IMR-90 (cell line): ENCODE results near the gene NOX3. TPM values are rescaled to one million over a fixed set of nuclear protein-coding genes. Genes with fewer than 3 reads are reported as not detected.

Experiments used
- ATAC-seq: fragments of 200-7000 bp; cut with Tn5 transposase; 2 replicates; pipeline ENCODE4 v1.9.1; 2020; ENCODE audit warnings: low read depth, mild to moderate bottlenecking, moderate library complexity
- BruUV-seq: library from RNA; stranded (reverse); fragments of 400-500 nt; replicated peaks from 2 replicates; lab custom pipeline; 2021; lab: Mats Ljungman, UMichigan
- CTCF ChIA-PET: fragments of 300-600 bp; formaldehyde crosslinking; extraction: SDS; loops from one replicate; lab custom pipeline; 2021; ENCODE audit warnings: antibody characterized with exemption; lab: Yijun Ruan, JAX
- POLR2A ChIA-PET: fragments of 300-600 bp; sonication (Branson Sonifier 250); formaldehyde crosslinking; loops from one replicate; lab custom pipeline; 2022; ENCODE audit warnings: antibody characterized with exemption; ENCODE audit not compliant: unreplicated experiment; lab: Charles Lee
- DNase-seq: peaks from one replicate; pipeline ENCODE4 v3.0.0; 2013
- H2AFZ ChIP-seq: replicated peaks from 2 replicates; pipeline ENCODE3; 2013; ENCODE audit warnings: low read length, mild to moderate bottlenecking; ENCODE audit not compliant: poor library complexity
- H2AK5ac ChIP-seq: 2 replicates; pipeline ENCODE4 v1.6.1; 2013; ENCODE audit warnings: low read depth, low read length, inconsistent platforms
- H2AK9ac ChIP-seq: replicated peaks from 2 replicates; pipeline ENCODE3; 2013; ENCODE audit warnings: mild to moderate bottlenecking, low read depth, low read length, moderate library complexity; ENCODE audit not compliant: poor library complexity
- H2BK120ac ChIP-seq: 2 replicates; pipeline ENCODE4 v1.6.1; 2013; ENCODE audit warnings: low read depth, low read length, inconsistent platforms
- H2BK15ac ChIP-seq: 3 replicates; pipeline ENCODE4 v1.6.1; 2013; ENCODE audit warnings: low read depth, low read length, inconsistent platforms
- H2BK20ac ChIP-seq: 2 replicates; pipeline ENCODE4 v1.6.1; 2013; ENCODE audit warnings: low read depth, mild to moderate bottlenecking, inconsistent platforms, low read length, moderate library complexity
- H2BK5ac ChIP-seq: 2 replicates; pipeline ENCODE4 v1.6.1; 2013; ENCODE audit warnings: mild to moderate bottlenecking, low read depth, low read length, inconsistent platforms; ENCODE audit not compliant: poor library complexity, severe bottlenecking
- H3K14ac ChIP-seq: replicated peaks from 2 replicates; pipeline ENCODE4 v1.6.1; 2013; ENCODE audit warnings: low read depth, low read length, inconsistent platforms
- H3K18ac ChIP-seq: 2 replicates; pipeline ENCODE4 v1.6.1; 2013; ENCODE audit warnings: low read depth, low read length, control low read depth
- H3K23ac ChIP-seq: 2 replicates; pipeline ENCODE4 v1.6.1; 2013; ENCODE audit warnings: low read depth, low read length, inconsistent platforms
- H3K27ac ChIP-seq: 2 replicates; pipeline ENCODE4 v1.5.1; 2013; ENCODE audit warnings: mild to moderate bottlenecking, control low read depth, low read length; ENCODE audit not compliant: insufficient read depth
- H3K27me3 ChIP-seq: 2 replicates; pipeline ENCODE4 v1.6.1; 2013; ENCODE audit warnings: low read length; ENCODE audit not compliant: control insufficient read depth, insufficient read depth
- H3K36me3 ChIP-seq: 2 replicates; pipeline ENCODE4 v1.6.1; 2013; ENCODE audit warnings: low read length, mixed read lengths; ENCODE audit not compliant: control insufficient read depth, insufficient read depth
- H3K4ac ChIP-seq: 2 replicates; pipeline ENCODE4 v1.6.1; 2013; ENCODE audit warnings: low read depth, low read length, inconsistent platforms
- H3K4me1 ChIP-seq: 2 replicates; pipeline ENCODE4 v1.6.1; 2013; ENCODE audit warnings: low read length, mixed read lengths; ENCODE audit not compliant: control insufficient read depth, insufficient read depth
- H3K4me2 ChIP-seq: 2 replicates; pipeline ENCODE4 v1.6.1; 2013; ENCODE audit warnings: low read depth, mild to moderate bottlenecking, control low read depth, low read length, moderate library complexity
- H3K4me3 ChIP-seq: 2 replicates; pipeline ENCODE4 v1.5.1; 2013; ENCODE audit warnings: low read depth, mild to moderate bottlenecking, control low read depth, low read length, moderate library complexity; ENCODE audit not compliant: insufficient read depth
- H3K56ac ChIP-seq: 2 replicates; pipeline ENCODE4 v1.6.1; 2013; ENCODE audit warnings: low read length, inconsistent platforms; ENCODE audit not compliant: insufficient read depth; ENCODE audit errors: extremely low read depth
- H3K79me1 ChIP-seq, 2 experiments: 2 replicates each; pipeline ENCODE4 v1.6.1; 2013; ENCODE audit warnings: low read length in 2 of 2, inconsistent platforms in 1 of 2, low read depth in 1 of 2
- H3K9ac ChIP-seq: 2 replicates; pipeline ENCODE4 v1.6.1; 2013; ENCODE audit warnings: low read depth, low read length, control low read depth
- H3K9me1 ChIP-seq: 2 replicates; pipeline ENCODE4 v1.6.1; 2013; ENCODE audit warnings: low read length, inconsistent platforms; ENCODE audit not compliant: insufficient read depth
- H3K9me3 ChIP-seq: 2 replicates; pipeline ENCODE4 v1.6.1; 2013; ENCODE audit warnings: low read length; ENCODE audit not compliant: control insufficient read depth, insufficient read depth
- H4K20me1 ChIP-seq: 2 replicates; pipeline ENCODE4 v1.6.1; 2013; ENCODE audit warnings: low read length, inconsistent platforms; ENCODE audit not compliant: insufficient read depth
- H4K5ac ChIP-seq: 2 replicates; pipeline ENCODE4 v1.6.1; 2013; ENCODE audit warnings: mild to moderate bottlenecking, low read depth, low read length, control low read depth
- H4K8ac ChIP-seq, 2 experiments: 2 replicates each; pipeline ENCODE4 v1.6.1; 2013; ENCODE audit warnings: low read depth in 2 of 2, low read length in 2 of 2, control low read depth in 1 of 2, inconsistent platforms in 1 of 2
- H4K91ac ChIP-seq: 2 replicates; pipeline ENCODE4 v1.6.1; 2013; ENCODE audit warnings: low read depth, low read length, inconsistent platforms; ENCODE audit not compliant: insufficient read depth
- BHLHE40 ChIP-seq: fragments of 150-350 bp; IDR thresholded peaks from 2 replicates; pipeline ENCODE4 v1.6.1; 2016; ENCODE audit warnings: mild to moderate bottlenecking, low read depth, low read length
- CEBPB ChIP-seq: IDR thresholded peaks from 2 replicates; pipeline ENCODE4 v1.6.1; 2012; ENCODE audit warnings: low read depth, low read length, improper control_type of control experiment
- CHD1 ChIP-seq: IDR thresholded peaks from 2 replicates; pipeline ENCODE4 v1.6.1; 2012; ENCODE audit warnings: low read depth, low read length, improper control_type of control experiment
- CTCF ChIP-seq: conservative IDR thresholded peaks from 2 replicates; pipeline ENCODE4 v1.5.1; 2012; ENCODE audit warnings: mild to moderate bottlenecking, low read depth, low read length, improper control_type of control experiment
- ELK1 ChIP-seq: fragments of 150-350 bp; IDR thresholded peaks from 2 replicates; pipeline ENCODE4 v1.6.1; 2016; ENCODE audit warnings: low read depth, mild to moderate bottlenecking, low read length, moderate library complexity, borderline replicate concordance
- FOS ChIP-seq: fragments of 150-350 bp; IDR thresholded peaks from 2 replicates; pipeline ENCODE4 v1.6.1; 2016; ENCODE audit warnings: low read depth, low read length
- MAFK ChIP-seq: IDR thresholded peaks from 2 replicates; pipeline ENCODE4 v1.6.1; 2012; ENCODE audit warnings: low read depth, low read length, improper control_type of control experiment
- MAZ ChIP-seq: IDR thresholded peaks from 2 replicates; pipeline ENCODE4 v1.6.1; 2012; ENCODE audit warnings: low read depth, mild to moderate bottlenecking, low read length, improper control_type of control experiment, moderate library complexity, borderline replicate concordance
- MXI1 ChIP-seq: IDR thresholded peaks from 2 replicates; pipeline ENCODE4 v1.6.1; 2012; ENCODE audit warnings: low read depth, mild to moderate bottlenecking, low read length, moderate library complexity, borderline replicate concordance
- NFE2L2 ChIP-seq: fragments of 150-350 bp; IDR thresholded peaks from 2 replicates; pipeline ENCODE4 v1.6.1; 2016; ENCODE audit warnings: low read depth, mild to moderate bottlenecking, low read length
- POLR2A ChIP-seq: IDR thresholded peaks from 2 replicates; pipeline ENCODE4 v1.6.1; 2012; ENCODE audit warnings: mild to moderate bottlenecking, low read depth, low read length
- RAD21 ChIP-seq: IDR thresholded peaks from 2 replicates; pipeline ENCODE4 v1.6.1; 2012; ENCODE audit warnings: low read length, improper control_type of control experiment
- RCOR1 ChIP-seq: IDR thresholded peaks from 2 replicates; pipeline ENCODE4 v1.6.1; 2012; ENCODE audit warnings: mild to moderate bottlenecking, low read length, improper control_type of control experiment; ENCODE audit not compliant: insufficient replicate concordance
- RFX5 ChIP-seq: IDR thresholded peaks from 2 replicates; pipeline ENCODE4 v1.8.0; 2012; ENCODE audit warnings: low read depth, mild to moderate bottlenecking, low read length, moderate library complexity
- SMC3 ChIP-seq: fragments of 150-350 bp; IDR thresholded peaks from 2 replicates; pipeline ENCODE4 v1.6.1; 2016; ENCODE audit warnings: low read depth, mild to moderate bottlenecking, antibody characterized with exemption, low read length, moderate library complexity
- USF2 ChIP-seq: fragments of 150-350 bp; IDR thresholded peaks from 2 replicates; pipeline ENCODE4 v1.6.1; 2017; ENCODE audit warnings: mild to moderate bottlenecking, antibody characterized with exemption, low read length, low read depth
- dilution Hi-C: fragments of 300-500 bp; cut with HindIII; formaldehyde crosslinking; loops from one replicate; pipeline ENCODE4 v1.14.3; 2018; ENCODE audit warnings: low sequenced_read_pairs; ENCODE audit not compliant: unreplicated experiment
- in situ Hi-C: fragments of 300-500 bp; cut with MboI; formaldehyde crosslinking; loops from 3 replicates; pipeline ENCODE4 v1.14.3; 2019; ENCODE audit warnings: low sequenced_read_pairs, inconsistent platforms, mixed read lengths
- intact Hi-C: fragments of 100-400 bp; cut with micrococcal nuclease; formaldehyde crosslinking; loops from 2 replicates; pipeline ENCODE4 v1.10.0; 2022
- polyA plus RNA-seq, 3 experiments: library from polyadenylated mRNA; depleted of rRNA; stranded (reverse); fragments of >200 nt; gene quantifications; 2 replicates each; pipeline ENCODE4 v1.2.3, GENCODE V29; 2012; ENCODE audit warnings: low replicate concordance in 1 of 3
- total RNA-seq: library from RNA; depleted of rRNA; stranded (reverse); fragments of >200 nt; gene quantifications from 2 replicates; pipeline ENCODE4 v1.2.3, GENCODE V29; 2012

NOX3 gene
- total and polyA plus RNA-seq, 2 of the 4 experiments (the other 2 are of a cell fraction) = not detected

- H3K14ac ChIP-seq = no peak overlapping the region
- peaks cover 4% of the 10 kb centered on the region for H3K9me1 ChIP-seq
- BruUV-seq = no TSS peak
- ChIA-PET CTCF (no interaction called here), POLR2A (no interaction called here)
- intact Hi-C loops = no loop called here
- H3K79me1 ChIP-seq = no peaks in the 10 kb centered on the region
- H3K4ac ChIP-seq = no peak overlapping the region
- no peak overlapping the region for H4K8ac ChIP-seq
- H2AFZ ChIP-seq = no peak overlapping the region
- H2BK120ac ChIP-seq = no peak overlapping the region
- no peaks in the 10 kb centered on the region for H4K20me1 ChIP-seq
- in situ Hi-C loops = no loop called here
- H3K18ac ChIP-seq = no peak overlapping the region
- H4K91ac ChIP-seq = no peak overlapping the region
- no peak overlapping the region for H3K4me2 ChIP-seq
- H3K9ac ChIP-seq = no peak overlapping the region
- no peak overlapping the region for H2BK15ac ChIP-seq
- H3K27me3 ChIP-seq = no peaks in the 10 kb centered on the region
- DNase-seq = no peak
- dilution Hi-C loops = no loop called here
- H3K4me1 ChIP-seq = peaks cover 6% of the 10 kb centered on the region
- no peak overlapping the region for H3K27ac ChIP-seq
- peak overlapping the region; percentile 99 for H2BK5ac ChIP-seq
- TF ChIP-seq SMC3 (no peak), MAZ (no peak), CEBPB (no peak), POLR2A (no peak), BHLHE40 (no peak), RFX5 (no peak), RAD21 (no peak), MXI1 (no peak), USF2 (no peak), CTCF (no peak), NFE2L2 (no peak), MAFK (no peak), CHD1 (no peak), ELK1 (no peak), FOS (no peak), RCOR1 (no peak)
- no peak overlapping the region for H3K56ac ChIP-seq
- H3K4me3 ChIP-seq = no peak overlapping the region
- no peak overlapping the region for H3K23ac ChIP-seq
- H2AK9ac ChIP-seq = no peak overlapping the region
- ATAC-seq = no peak
- no peak overlapping the region for H4K5ac ChIP-seq
- no peak overlapping the region for H2AK5ac ChIP-seq
- no peaks in the 10 kb centered on the region; the same call in 1 of the 2 replicates for H3K9me3 ChIP-seq
- H3K36me3 ChIP-seq = no peaks in the 10 kb centered on the region
- no peak overlapping the region for H2BK20ac ChIP-seq
Measured at GRCh38 chr6:155378276-155378675, 77.4 kb downstream of the NOX3 start.
